HG02852 (cell line): ENCODE data around the gene SERPINE2.
"Not testable (repeated sequence)": the region's sequence is repeated elsewhere in the genome, so short reads cannot be mapped to it uniquely, and the experiment has no call there.

Experiments
- ATAC-seq: cut with Tn5 transposase; IDR thresholded peaks from one replicate; pipeline ENCODE4 v1.9.1; 2021; ENCODE audit warnings: mild to moderate bottlenecking, moderate library complexity; ENCODE audit not compliant: unreplicated experiment

SERPINE2 gene

DNA sequence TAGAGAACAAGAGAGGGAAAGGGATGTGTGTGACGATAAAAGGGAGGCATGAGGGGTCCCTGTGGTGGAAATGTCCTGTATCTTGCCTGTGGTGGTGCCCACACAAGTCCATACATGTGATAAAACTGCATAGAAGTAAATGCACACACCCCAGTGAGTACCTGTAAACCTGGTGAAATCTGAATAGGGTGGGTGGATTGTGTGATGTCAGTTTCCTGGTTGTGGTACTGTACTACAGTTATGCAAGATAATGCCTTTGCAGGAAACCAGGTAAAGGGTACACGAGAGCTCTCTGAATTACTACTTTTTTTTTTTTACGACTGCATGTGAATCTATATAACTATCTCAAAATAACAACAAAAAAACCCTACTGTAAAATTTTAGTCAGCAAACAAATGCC, 22.1 kb downstream of the SERPINE2 start:
- no peak for ATAC-seq

DNA sequence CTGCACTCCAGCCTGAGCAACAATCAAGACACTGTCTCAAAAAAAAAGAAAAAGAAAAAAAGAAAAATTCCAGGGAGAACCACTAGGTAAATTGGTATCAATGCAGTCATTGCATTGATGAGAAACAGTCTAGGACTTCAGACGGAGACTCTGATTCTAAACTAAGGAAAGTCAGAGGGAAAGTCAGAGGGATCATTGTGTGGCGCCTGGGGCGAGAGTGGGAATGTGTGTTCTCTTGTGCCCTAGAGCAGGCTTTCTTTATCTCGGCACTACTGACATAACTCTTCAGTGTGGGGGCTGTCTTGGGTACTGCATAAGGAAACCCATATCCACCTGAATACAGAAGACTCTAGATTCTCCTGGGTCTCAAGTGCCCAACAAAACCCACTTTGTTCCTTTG, 24.8 kb downstream of the SERPINE2 start:
- ATAC-seq, result no peak

DNA sequence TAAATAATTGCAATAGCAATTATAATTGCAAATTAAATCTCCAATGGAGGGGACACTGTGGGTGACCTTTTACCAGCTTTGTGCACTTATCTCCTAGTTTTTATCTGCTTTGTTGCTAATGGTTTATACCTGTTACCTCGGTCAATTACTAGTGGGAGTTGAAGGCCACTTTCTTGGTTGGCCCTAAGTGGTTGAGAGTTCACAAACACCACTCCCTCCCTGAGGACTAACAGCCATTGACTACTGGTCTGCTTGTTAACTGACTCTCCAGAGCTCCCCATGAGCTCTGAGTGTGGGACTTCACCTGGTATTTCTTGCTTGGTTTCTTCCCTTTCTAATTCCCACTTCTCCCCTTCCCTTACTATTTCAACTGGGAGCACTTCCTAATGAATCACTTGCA, 27.2 kb downstream of the SERPINE2 start:
- no peak for ATAC-seq

DNA sequence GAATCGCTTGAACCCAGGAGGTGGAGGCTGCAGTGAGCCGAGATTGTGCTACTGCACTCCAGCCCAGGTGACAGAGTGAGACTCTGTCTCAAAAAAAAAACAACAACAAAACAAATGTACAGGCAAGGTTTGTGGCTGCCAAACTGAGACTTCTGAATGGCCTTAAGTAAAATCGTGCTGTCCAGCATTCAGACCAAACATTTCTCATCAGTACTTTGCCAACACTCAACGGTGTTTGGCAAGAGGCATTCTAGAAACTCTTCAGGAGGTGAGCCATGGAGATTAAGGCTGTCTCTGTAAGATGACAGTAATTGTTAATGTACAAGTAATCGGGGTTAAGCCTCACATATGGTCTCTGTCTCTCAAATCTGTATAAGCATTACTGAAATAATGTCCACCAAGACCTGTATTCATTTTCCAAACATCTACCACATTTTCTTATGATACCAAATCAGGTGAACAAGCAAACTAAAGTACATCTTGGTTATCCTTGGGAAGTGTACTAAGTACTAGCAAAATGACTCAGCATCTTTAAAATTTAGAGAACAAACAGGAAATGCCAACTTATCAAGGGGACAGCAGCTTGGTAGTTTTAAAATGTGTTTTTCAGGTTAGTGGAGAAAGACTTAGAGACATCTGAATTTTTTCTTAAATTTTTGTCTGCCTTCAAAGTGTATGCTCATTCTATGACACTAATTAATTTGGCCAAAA, 29.3 kb downstream of the SERPINE2 start:
- no peak for ATAC-seq

DNA sequence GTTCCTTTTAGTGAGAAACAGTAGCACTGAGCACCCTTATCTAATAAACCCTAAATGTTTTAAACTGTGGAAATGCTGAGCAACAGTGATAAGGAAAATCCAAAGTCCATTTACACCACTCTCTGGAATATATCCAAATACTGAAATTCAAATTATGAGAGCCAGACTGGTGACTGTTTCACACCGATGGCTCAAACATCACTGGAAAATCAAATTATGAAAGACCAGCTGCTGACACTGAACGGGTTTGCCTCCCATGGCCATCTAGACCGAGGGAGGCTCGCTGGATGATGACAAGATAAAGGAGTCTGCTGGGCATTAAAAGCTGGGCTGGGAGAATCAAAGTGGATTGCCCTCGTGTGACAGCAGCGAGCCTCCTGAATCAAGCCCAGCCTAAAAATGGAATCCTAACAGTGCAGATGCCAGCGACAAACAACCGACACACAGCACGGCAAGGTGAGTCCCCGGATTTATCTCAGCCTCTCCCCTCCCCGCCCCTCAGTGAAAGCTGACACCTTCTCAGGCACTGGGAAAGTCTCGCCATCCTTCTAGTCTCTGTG, 30.3 kb downstream of the SERPINE2 start:
- no peak for ATAC-seq

DNA sequence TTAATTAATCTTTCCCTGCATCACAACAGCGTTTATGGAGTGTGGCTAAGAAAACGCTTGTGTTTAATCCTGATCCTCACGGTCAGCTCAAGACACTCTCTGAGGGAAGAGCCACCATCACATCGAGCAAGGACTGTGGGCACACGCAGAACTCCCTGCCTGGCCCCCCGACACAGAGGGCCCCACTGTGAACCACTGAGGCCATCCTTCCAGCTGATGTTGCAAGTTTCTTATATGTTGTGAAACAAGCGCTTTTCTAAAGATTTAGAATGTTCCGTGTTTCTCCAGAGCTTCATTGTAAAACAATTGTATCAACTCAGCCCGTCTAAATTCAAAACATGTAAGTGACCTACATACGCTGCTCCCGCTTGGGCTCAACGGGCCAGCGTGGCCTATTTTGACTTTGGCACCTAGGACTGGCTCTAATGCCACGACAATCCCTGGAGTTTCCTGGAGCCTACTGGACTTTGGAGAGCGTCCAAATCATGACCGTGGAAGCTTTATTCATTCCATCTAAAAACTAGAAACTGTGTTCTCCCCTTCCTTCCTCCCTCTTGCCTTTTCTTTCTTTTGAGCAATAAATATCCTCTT, 34.9 kb downstream of the SERPINE2 start:
- ATAC-seq, result no peak

DNA sequence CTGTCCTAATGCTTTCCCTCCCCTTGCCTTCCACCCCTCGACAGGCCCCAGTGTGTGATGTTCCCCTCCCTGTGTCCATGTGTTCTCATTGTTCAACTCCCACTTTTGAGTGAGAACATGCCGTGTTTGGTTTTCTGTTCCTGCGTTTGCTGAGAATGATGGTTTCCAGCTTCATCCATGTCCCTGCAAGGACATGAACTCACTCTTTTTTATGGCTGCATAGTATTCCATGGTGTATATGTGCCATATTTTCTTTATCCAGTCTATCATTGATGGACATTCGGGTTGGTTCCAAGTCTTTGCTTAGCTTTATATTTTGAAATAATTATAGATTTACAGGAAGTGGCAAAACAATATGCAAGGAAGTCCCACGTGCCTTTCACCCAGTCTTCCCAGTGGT, 38.4 kb downstream of the SERPINE2 start:
- not testable (repeated sequence) for ATAC-seq

DNA sequence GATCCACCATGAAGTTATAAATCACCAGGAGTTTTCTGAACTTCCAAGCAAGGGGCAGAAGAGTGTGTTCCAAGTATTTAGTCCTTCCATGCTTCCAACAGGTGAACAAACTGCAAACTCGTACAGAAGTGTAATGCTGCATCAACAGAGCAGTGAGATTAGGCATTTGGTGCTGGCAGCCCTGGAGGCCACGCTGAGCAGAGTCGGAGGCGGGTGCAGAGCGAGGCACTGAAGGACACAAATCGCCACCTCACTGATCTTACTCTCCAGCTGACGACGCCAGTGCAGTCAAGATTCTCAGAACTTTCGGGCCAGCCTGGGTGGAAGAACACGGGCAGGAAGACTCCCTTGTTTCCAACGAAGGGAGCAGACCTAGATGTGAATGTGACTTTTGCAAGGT, 39.2 kb downstream of the SERPINE2 start:
- no peak for ATAC-seq

DNA sequence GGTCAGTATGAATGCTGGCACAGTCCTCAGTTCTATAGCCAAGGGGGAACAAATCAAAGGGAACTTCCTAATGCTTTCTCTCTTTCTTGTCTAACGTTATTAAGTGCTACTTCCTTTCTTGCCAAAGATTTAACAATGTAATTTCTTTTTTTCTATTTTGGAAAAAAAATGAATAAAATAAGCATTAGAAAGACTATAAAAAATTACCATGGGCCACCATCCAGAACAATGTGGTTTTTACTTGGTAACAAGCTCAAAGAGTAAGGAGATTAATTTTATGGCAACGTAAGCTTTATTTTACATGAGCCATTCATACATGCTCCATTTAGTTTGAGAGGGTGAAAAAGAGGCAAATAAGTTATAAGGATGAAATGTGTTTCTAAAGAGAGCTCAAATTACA, 40.1 kb downstream of the SERPINE2 start:
- ATAC-seq, result no peak

DNA sequence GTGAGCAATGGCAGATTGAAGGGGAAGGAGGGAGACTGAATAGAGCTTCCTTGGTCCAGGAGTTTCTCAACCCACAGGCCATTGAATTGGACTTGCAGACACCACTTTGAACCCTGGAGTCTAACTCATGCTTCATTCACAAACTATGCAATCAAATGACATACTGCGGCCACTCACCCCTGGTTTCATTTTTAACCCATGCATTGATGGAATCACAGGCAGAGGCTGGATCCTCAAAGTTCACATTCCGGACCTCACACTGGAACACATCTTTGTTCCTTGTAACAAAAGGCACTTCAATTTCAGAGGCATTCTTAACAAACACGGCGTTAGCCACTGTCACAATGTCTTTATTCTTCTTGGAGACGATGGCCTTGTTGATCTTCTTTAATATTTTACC, 41.1 kb downstream of the SERPINE2 start:
- no peak for ATAC-seq

DNA sequence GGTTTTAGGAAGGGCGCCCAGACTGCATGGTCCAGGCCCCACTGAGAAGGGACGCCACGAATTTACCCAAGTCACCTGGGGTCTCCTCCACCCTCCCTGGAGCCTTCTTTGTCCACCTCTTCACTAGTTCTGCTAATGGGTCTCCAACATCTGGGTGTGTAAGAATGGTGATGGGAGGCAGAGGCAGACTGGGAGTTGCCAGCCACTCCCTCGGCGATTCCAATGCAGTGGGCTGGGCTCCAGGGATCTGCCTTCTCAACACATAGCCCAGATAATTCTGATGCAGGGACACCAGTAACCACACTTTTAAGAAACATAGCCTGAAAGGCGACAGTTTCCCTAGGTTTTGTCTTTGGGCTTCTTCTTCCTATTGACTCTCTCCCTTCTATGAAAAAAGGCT, 42.7 kb downstream of the SERPINE2 start:
- no peak for ATAC-seq

DNA sequence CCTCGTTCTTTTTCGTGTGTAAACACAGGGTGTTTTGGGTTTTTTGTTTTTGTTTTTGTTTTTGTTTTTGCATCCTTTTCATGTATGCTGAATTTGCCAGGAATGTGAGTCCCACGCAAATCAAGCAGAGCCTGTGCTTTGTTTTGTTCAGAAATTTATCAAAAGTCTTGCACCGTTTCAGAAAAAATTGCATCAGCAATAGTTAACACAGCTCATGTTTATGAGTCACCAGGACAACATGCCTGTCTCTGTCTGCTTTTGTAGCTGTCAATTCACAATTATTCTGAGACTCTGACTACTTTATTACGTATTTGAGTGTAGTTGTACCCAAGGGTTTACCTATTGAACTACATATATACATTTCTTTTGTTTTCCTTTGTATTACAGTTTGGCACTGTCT, 43.5 kb downstream of the SERPINE2 start:
- no peak for ATAC-seq

DNA sequence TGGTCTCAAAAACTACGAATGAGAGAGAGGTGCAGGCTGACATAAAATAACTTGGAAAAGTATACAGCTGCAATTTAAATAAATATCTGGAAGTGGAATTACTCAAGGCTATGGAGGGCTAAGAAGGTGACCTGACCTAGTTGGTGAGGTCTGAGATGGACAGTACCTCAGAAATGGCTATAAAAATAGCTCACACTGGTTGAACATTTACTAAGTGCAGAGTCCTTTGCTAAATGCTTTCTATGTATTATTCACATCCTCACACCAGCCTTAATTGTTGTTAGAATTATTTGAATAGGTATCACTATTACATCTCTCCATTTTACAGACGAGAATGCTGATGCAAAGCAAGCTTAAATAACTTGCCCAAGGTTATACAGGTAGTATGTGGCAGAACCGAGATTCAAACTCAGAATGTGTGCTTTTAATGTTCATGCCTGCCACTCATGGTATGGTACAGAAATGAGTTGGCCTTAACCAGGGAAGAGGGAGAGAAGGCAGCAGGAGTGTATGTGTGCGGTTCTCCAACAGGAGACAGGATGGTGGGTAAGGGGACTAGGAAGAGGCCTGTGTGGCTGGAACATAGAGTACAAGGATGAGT, 44.4 kb downstream of the SERPINE2 start:
- ATAC-seq, result no peak

DNA sequence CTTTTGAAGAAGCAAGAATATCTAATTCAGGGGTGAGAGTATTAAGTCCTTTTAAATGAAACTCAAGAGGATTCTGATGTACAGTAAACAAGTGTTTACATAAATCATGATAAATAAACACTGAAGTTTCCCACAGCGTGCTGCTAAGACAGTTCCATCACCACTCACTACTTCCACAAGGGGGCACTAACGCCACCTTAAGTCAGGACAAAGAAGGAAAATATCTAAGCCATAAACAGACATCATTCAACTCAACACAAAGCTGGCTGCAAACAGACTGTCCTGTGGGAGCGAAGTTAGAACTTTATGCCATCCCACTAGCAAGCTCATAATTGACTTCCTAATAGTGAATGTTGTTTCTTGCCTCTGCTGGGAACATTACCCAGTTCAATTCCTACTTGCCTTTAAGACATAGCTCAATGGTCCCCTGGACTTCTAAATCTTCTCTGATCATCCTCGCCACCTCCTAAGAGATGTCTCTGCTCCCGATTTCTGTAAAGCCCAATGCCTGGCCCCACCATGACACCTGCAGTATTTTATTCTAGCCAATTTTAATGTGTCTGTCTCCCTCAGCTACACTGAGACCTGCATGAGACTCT, 45.4 kb downstream of the SERPINE2 start:
- peak; percentile 75 for ATAC-seq

DNA sequence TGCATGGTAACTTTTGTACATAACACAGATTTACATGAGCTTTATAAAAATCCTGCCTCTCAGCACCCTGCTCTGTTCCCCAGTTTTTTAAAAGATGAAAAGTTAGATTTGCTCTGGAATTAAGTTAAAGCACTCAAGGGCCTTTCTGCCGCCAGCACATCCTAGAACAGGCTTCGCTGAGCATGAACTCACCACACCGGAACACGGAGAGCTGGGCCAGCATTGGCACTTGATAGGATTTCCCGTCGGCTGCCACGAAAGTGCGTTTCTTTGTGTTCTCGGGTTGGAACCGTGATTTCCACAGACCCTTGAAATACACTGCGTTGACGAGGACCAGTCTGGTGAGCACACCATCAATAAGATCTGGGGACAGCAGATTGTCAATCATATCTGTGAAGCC, 47.5 kb downstream of the SERPINE2 start:
- ATAC-seq, result no peak

DNA sequence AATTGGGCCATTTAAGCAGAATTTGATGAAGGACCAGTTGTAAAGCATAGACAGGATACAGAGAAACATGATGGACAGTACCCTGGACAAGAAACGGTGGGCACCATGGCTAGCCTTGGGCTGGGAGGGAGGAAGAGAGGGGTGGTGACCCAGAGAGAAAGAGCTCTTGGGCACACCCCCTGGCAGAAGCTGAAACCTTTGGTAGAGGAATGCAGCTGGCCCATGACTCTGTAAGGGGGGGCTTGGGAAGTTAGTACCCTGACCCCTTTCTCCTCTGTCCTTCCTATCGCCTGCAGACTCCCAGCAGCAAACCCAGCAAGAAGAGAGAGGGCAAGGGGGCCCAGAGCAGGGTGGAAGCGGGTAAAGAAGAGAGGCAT, 49.2 kb downstream of the SERPINE2 start:
- no peak for ATAC-seq

DNA sequence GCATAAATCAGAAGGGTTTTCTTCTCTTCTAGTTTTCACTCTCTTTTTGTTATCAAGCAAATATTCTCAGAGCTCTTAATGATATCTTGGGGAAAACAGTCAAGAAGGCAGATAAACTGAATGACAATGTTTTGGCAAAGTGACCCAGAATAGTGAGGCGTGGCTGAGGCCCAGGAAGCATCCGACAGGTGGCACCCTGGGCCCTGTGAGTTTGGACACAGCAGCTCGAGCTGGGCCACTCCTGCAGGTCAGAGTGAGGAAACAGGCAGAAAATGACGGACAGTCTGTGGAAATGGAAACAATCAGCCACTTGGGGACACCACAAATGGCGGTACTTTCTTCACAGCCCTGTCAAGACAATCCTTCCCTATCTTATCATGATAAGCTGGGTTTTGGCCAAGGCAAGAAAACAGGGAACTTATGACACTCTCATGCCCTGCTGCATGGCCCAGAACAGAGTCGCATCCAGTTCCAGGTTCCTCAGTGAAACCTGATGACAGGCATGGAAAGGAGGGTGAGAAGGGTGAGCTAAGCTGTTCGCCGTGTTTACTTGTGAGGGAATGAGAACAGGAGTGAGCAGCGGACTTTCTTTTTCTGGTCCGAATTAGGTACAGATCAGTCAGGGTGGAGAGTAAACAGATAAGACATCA, 49.8 kb downstream of the SERPINE2 start:
- no peak for ATAC-seq

DNA sequence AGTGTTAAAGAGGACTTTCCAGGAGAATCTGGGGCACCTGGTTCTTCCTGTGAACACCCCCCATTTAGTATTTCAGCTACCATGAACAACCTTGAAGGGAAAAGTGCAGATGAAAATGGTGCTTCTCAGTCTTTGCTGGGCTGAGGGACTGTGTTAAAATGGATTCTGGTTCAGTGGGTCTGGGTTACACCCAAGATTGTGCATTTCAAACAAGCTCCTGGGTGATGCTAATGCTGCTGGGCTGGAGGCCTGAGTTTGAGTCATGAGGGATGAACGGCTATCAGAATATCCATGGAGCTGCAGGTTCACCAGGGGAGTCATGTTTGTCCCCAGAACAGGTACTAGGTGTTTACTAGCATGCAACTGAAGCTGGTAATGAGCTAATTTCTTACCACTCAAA, 57.8 kb downstream of the SERPINE2 start:
- ATAC-seq, result no peak

DNA sequence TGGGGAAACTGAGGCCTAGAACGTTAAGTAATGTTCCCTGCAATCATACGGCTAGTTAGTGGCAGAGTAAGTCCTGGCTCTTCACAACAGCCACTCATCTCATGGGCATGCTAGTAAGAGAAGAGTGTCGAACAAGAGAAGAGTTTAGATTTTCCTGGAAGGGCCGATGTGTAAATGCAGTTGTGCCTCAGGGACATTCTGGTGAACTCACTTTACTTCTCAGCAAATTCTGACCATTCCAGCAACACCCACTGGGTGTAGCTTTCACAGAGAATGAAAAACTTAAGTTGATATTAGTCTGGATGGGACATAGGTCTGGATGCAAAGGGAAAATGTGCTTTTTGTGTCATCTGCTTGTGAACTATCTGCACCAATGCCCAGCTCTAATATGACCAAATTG, 58.3 kb downstream of the SERPINE2 start:
- ATAC-seq, result no peak

DNA sequence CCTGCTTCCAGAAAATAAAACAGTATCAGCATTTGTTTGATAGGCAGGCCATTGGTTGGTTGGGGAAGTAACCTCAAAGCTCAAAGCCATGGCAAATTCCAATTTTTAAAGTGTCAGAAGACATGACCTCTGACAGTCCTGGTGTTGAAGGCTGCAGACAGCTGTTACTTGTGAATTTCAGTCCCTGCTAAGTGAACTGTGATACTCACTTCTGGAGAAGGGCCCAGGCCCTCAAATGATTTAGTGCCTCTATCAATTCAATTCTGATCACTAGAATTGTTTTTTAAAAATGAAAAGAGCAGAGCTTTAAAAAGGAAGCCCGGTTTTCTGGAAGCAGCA, 58.7 kb downstream of the SERPINE2 start:
- ATAC-seq, result no peak

DNA sequence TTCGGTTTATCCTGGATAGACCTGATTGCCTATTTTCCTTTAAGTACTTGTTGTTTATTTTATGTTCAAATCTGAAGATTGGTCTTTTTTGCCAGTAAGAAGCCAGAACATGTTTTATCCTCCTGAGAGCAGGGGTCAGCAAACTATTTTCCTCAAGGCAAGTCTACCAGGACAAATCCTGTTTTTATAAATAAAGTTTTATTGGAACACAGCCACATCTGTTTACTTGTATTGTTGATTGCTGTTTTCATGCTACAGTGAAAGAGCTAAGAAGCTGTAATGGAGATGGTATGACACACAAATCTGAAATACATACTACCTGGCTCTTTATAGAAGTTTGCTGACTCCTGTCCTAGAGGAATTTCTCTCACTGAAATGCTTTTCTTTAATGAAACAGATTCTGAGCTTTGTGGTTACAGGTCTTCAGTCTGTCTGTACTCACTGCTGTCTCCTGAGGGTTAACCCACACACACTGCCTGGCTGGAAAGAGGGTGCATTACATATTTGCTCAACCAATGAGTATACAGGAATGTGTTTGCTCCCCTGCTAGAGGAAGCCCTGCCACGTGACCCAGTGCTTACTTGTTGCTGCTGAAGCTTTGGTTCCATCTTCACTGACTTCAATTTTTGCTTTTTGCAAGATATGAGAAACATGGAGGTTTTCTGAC, 59.2 kb downstream of the SERPINE2 start:
- ATAC-seq, result no peak
